ENCODE results near the gene CYB561A3. TPM values are rescaled to one million over a fixed set of nuclear protein-coding genes. Genes with fewer than 3 reads are reported as not detected.

The CYB561A3 gene
- polyA plus RNA-seq, 2 of the 4 experiments (the other 2 are of a cell fraction), result 50.8 to 56.9 TPM

DNA sequence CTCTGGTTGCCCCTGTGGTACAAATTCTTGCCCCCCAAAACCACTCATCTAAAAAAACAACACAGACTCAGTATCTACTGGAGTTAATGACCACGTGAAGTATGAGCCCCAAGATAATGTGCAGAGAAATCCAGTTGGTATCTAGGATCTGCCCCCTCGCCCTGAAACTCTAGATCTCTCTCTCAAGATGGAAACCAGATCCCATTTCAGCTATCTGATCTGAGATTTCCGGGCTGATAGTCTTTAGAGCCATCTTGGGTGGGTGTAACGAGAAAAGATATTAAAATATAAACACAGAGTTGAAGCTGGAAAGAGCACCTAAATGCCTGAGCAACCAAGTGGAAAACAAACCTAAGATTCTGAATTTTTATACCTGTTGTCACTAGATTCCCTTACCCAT is 52.5 kb downstream of the CYB561A3 start (continued):
- TF ChIP-seq, protein P1, sequence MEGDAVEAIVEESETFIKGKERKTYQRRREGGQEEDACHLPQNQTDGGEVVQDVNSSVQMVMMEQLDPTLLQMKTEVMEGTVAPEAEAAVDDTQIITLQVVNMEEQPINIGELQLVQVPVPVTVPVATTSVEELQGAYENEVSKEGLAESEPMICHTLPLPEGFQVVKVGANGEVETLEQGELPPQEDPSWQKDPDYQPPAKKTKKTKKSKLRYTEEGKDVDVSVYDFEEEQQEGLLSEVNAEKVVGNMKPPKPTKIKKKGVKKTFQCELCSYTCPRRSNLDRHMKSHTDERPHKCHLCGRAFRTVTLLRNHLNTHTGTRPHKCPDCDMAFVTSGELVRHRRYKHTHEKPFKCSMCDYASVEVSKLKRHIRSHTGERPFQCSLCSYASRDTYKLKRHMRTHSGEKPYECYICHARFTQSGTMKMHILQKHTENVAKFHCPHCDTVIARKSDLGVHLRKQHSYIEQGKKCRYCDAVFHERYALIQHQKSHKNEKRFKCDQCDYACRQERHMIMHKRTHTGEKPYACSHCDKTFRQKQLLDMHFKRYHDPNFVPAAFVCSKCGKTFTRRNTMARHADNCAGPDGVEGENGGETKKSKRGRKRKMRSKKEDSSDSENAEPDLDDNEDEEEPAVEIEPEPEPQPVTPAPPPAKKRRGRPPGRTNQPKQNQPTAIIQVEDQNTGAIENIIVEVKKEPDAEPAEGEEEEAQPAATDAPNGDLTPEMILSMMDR (IDR thresholded peaks at IDR 0.05), result no peak
- TF ChIP-seq HES2 (IDR thresholded peaks at IDR 0.05), result no peak

DNA sequence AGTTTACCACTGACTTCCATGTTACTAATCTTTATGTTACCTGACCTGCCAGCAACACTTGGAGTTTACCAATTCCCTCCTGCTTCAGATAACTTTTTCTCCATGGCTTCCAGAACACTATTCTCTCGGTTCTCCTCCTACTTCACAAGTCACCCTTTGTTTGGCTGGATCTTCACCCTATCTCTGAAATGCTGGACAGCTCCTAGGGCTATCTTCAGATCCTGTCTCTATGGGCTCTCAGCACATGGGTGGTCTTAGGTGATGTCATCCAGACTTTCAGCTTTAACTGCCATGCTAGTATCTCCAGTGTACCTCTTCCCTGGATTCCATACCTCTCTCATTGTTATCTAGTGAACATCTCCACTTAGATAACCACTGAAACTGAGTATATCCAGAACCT is 54.3 kb downstream of the CYB561A3 start:
- no peak overlapping the region for H3K4me3 ChIP-seq
- no peak overlapping the region for H3K4me2 ChIP-seq
- FAIRE-seq (no peak), DNase-seq (ENCODE audit: low read depth in 1 of 2, low spot score in 1 of 2) (no peak), ATAC-seq (no peak)
- no peak overlapping the region for H3K27ac ChIP-seq
- H3K4me1 ChIP-seq, result no peaks in the 10 kb centered on the region
- no peaks in the 10 kb centered on the region for H3K9me3 ChIP-seq
- WGBS (ENCODE audit: missing lambda C conversion rate), result 91% methylated on average over 1 of the region's 1 CpG
- peak; percentile 45; the same call in 1 of the 2 replicates for TF ChIP-seq REST (IDR thresholded peaks at IDR 0.05)
- TF ChIP-seq TFCP2L1 (CRISPR knock-in tag; IDR thresholded peaks at IDR 0.05), result no peak
- POLR2A ChIA-PET, result no interaction called here
- CTCF ChIA-PET, result interaction anchor here (0.8 to 1.7 kb wide), 3 partner anchors 17 to 32 kb away, joined by 3 to 5 read pairs (median 3); no protein-coding TSS in a partner anchor

DNA sequence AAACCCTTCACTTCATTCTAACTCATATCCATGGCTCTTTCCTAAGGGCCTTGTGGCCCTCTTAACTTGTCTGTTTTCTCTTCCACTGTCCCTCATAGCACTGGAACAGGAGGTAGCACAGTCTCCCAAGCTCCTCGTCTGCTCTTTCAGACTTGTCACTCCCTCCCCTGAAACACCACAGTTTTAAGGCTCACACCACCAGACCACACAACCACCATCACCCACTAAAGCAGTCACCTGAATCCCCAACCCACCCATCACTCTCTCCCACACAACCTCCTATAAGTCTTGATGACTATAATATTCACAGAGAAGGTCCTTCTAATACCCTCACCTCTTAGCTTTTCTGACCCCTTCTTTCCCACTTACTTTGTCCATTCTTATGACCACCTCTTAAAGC is 55.5 kb downstream of the CYB561A3 start:
- no peak overlapping the region for H3K27ac ChIP-seq
- TF ChIP-seq HMGXB4 (CRISPR knock-in tag; IDR thresholded peaks at IDR 0.05; ENCODE audit: borderline replicate concordance), result no peak
- TF ChIP-seq EHF (CRISPR knock-in tag; IDR thresholded peaks at IDR 0.05), result no peak
- TF ChIP-seq KDM1A (IDR thresholded peaks at IDR 0.05; ENCODE audit: low read depth), result no peak
- TF ChIP-seq HOXB5 (CRISPR knock-in tag; IDR thresholded peaks at IDR 0.05), result no peak
- TF ChIP-seq NPAS2 (CRISPR knock-in tag; IDR thresholded peaks at IDR 0.05; ENCODE audit: borderline replicate concordance), result no peak
- no peak for TF ChIP-seq HOXA7 (CRISPR knock-in tag; IDR thresholded peaks at IDR 0.05)
- TF ChIP-seq JUN (IDR thresholded peaks at IDR 0.05), result no peak
- no peak for TF ChIP-seq HEYL (CRISPR knock-in tag; IDR thresholded peaks at IDR 0.05)
- TF ChIP-seq FOSB (CRISPR knock-in tag; IDR thresholded peaks at IDR 0.05), result no peak
- TF ChIP-seq ESRRA (IDR thresholded peaks at IDR 0.05; ENCODE audit: borderline replicate concordance, low read length), result no peak
- TF ChIP-seq, protein P2, sequence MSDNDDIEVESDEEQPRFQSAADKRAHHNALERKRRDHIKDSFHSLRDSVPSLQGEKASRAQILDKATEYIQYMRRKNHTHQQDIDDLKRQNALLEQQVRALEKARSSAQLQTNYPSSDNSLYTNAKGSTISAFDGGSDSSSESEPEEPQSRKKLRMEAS (IDR thresholded peaks at IDR 0.05), result no peak
- no peak for TF ChIP-seq PBX3 (IDR thresholded peaks at IDR 0.05)
- TF ChIP-seq, protein P3, sequence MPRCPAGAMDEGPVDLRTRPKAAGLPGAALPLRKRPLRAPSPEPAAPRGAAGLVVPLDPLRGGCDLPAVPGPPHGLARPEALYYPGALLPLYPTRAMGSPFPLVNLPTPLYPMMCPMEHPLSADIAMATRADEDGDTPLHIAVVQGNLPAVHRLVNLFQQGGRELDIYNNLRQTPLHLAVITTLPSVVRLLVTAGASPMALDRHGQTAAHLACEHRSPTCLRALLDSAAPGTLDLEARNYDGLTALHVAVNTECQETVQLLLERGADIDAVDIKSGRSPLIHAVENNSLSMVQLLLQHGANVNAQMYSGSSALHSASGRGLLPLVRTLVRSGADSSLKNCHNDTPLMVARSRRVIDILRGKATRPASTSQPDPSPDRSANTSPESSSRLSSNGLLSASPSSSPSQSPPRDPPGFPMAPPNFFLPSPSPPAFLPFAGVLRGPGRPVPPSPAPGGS (IDR thresholded peaks at IDR 0.05), result no peak
- no peak for TF ChIP-seq FOSL2 (IDR thresholded peaks at IDR 0.05)
- no peak for TF ChIP-seq FOSL2 (CRISPR knock-in tag; IDR thresholded peaks at IDR 0.05)
- TF ChIP-seq, protein P1 (IDR thresholded peaks at IDR 0.05), result no peak
- no peak for TF ChIP-seq RCOR1 (IDR thresholded peaks at IDR 0.05; ENCODE audit: low read depth, low read length)
- no peak for TF ChIP-seq ELK1 (IDR thresholded peaks at IDR 0.05; ENCODE audit: low read depth, low read length)
- FAIRE-seq, result no peak
- H3K9me3 ChIP-seq, result no peaks in the 10 kb centered on the region
- DNase-seq (ENCODE audit: low read depth in 1 of 2, low spot score in 1 of 2), result no peak
- CTCF ChIA-PET, result interaction anchor here (1.7 to 2.2 kb wide), 2 partner anchors 30 to 79 kb away, joined by 5 to 11 read pairs; no protein-coding TSS in a partner anchor
- WGBS (ENCODE audit: missing lambda C conversion rate), result 94% methylated on average over 1 of the region's 1 CpG
- H3K4me1 ChIP-seq, result no peaks in the 10 kb centered on the region
- POLR2A ChIA-PET, result no interaction called here
- no peak overlapping the region for H3K4me2 ChIP-seq
- no peak overlapping the region for H3K4me3 ChIP-seq
- ATAC-seq, result no peak

Data from A549 (cell line).